IPS-15b (cell line): ENCODE measurements around the gene ISG20L2.
"Not testable (repeated sequence)": the region's sequence is repeated elsewhere in the genome, so short reads cannot be mapped to it uniquely, and the experiment has no call there.

ENCODE experiments used
- H3K27me3 ChIP-seq: one replicate; pipeline ENCODE4 v1.6.1; 2013; ENCODE audit warnings: low read length; ENCODE audit not compliant: control insufficient read depth, insufficient read depth
- H3K36me3 ChIP-seq: one replicate; pipeline ENCODE4 v1.6.1; 2013; ENCODE audit warnings: low read length; ENCODE audit not compliant: control insufficient read depth, insufficient read depth
- H3K4me1 ChIP-seq: one replicate; pipeline ENCODE4 v1.6.1; 2013; ENCODE audit warnings: mild to moderate bottlenecking, low read length; ENCODE audit not compliant: control insufficient read depth, insufficient read depth
- H3K4me3 ChIP-seq: one replicate; pipeline ENCODE4 v1.5.1; 2013; ENCODE audit warnings: low read depth, low read length
- H3K9ac ChIP-seq: one replicate; pipeline ENCODE4 v1.6.1; 2013; ENCODE audit warnings: low read depth, mild to moderate bottlenecking, low read length
- H3K9me3 ChIP-seq: one replicate; pipeline ENCODE4 v1.6.1; 2013; ENCODE audit warnings: mild to moderate bottlenecking, low read length; ENCODE audit not compliant: control insufficient read depth, insufficient read depth

ISG20L2 gene

DNA sequence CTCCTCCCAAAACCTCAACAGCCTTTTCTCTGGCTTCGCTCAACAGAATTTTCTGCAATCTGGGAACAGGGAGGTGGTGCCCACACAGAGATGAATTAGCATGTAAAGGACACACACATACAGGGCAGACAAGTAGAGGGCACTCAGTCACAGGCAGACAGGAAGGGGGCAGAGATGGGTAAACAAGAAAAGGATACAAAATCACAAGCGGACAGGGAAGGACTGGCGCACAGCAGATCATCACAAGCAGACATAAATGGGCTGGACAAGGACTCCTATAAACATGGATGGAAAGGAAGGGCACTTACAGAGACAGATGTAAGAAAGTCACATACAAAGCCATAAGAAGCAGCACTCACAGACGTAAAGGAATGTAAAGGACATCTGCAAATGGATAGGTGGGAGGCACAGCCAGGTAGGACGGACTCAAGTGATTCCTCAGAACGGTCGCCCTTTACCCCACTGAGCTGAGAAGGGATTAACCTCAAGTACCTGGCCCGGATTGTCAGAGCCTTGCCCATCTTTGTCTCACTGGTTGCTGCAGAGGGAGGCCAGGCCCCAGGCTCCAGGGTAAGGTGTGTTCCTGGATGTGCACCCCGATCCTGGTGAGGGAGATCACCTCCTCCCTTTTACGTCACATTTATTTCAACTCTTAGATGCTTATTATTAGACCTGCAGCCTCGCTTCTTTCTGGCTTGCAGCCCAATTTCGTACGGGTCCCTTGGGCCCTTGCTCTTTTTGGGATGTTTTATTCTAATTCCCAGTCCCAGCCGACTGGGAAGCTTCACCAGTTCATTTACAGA is 37.9 kb upstream of the ISG20L2 start:
- Histone ChIP-seq H3K9me3 (no peaks in the 10 kb centered on the region), H3K9ac (peak overlapping the region; percentile 95), H3K36me3 (no peaks in the 10 kb centered on the region), H3K4me1 (peaks cover 7% of the 10 kb centered on the region), H3K4me3 (peak overlapping the region; percentile 97), H3K27me3 (no peaks in the 10 kb centered on the region)

DNA sequence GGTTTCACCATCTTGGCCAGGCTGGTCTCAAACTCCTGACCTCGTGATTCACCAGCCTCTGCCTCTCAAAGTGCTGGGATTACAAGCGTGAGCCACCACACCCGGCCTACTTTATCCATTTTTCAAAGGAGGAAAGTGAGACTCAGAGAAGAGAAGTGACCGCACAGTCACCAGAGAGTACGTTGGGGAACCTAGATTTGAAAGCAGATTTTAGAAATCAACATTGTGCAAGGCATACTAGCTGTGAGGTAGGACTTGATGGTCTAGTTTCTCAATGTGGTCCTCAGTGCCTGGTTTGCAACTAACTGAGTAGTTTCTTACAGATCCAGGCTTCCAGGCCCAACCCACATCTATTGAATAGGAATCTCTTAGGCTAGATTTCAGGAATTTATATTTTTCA is 37.1 kb upstream of the ISG20L2 start:
- Histone ChIP-seq H3K4me3 (no peak overlapping the region), H3K27me3 (no peaks in the 10 kb centered on the region), H3K4me1 (peaks cover 7% of the 10 kb centered on the region), H3K9ac (no peak overlapping the region), H3K36me3 (no peaks in the 10 kb centered on the region), H3K9me3 (no peaks in the 10 kb centered on the region)

DNA sequence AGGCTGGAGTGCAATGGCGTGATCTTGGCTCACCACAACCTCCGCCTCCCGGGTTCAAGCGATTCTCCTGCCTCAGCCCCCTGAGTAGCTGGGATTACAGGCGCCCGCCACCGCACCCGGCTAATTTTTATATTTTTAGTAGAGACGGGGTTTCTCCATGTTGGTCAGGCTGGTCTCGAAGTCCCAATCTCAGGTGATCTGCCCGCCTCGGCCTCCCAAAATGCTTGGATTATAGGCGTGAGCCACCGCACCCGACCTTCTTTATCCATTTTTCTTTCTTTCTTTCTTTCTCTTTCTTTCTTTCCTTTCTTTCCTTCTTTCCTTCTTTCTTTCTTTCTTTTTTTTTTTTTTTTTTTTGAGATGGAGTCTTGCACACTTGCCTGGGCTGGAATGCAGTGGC is 36.6 kb upstream of the ISG20L2 start:
- not testable (repeated sequence) for H3K4me1 ChIP-seq, H3K36me3 ChIP-seq, H3K27me3 ChIP-seq, H3K4me3 ChIP-seq, H3K9ac ChIP-seq, H3K9me3 ChIP-seq

DNA sequence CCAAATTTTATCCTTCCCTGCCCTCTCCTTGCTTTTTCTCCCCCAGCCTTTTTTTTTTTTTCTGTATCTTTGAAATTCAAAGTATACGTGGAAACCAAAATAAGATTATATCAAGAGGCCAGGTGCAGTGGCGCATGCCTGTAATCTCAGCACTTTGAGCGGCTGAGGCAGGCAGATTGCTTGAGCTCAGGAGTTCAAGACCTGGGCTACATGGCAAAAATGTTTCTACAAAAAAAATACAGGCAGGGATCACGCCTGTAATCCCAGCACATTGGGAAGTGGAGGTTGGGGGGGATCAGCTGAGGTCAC is 32.2 kb upstream of the ISG20L2 start:
- H3K27me3 ChIP-seq, result no peaks in the 10 kb centered on the region
- H3K4me3 ChIP-seq, result no peak overlapping the region
- no peaks in the 10 kb centered on the region for H3K36me3 ChIP-seq
- no peak overlapping the region for H3K9ac ChIP-seq
- no peaks in the 10 kb centered on the region for H3K4me1 ChIP-seq
- no peaks in the 10 kb centered on the region for H3K9me3 ChIP-seq

GRCh38 chr1:156760092-156760795 is 31.7 kb upstream of the ISG20L2 start:
- H3K4me1 ChIP-seq, result no peaks in the 10 kb centered on the region
- no peak overlapping the region for H3K4me3 ChIP-seq
- H3K9ac ChIP-seq, result no peak overlapping the region
- no peaks in the 10 kb centered on the region for H3K9me3 ChIP-seq
- no peaks in the 10 kb centered on the region for H3K27me3 ChIP-seq
- H3K36me3 ChIP-seq, result no peaks in the 10 kb centered on the region

GRCh38 chr1:156757572-156758253 is 29.1 kb upstream of the ISG20L2 start:
- not testable (repeated sequence) for H3K4me3 ChIP-seq, H3K27me3 ChIP-seq, H3K9ac ChIP-seq, H3K36me3 ChIP-seq, H3K9me3 ChIP-seq, H3K4me1 ChIP-seq

- Histone ChIP-seq H3K4me3 (no peak overlapping the region), H3K9ac (no peak overlapping the region), H3K4me1 (peaks cover 6% of the 10 kb centered on the region), H3K27me3 (no peaks in the 10 kb centered on the region), H3K9me3 (no peaks in the 10 kb centered on the region), H3K36me3 (peaks cover 3% of the 10 kb centered on the region)
Observed at GRCh38 chr1:156756355-156756754, 27.8 kb upstream of the ISG20L2 start.

- H3K9me3 ChIP-seq, result no peaks in the 10 kb centered on the region
- no peak overlapping the region for H3K9ac ChIP-seq
Observed at GRCh38 chr1:156755527-156755950, 27.0 kb upstream of the ISG20L2 start.

DNA sequence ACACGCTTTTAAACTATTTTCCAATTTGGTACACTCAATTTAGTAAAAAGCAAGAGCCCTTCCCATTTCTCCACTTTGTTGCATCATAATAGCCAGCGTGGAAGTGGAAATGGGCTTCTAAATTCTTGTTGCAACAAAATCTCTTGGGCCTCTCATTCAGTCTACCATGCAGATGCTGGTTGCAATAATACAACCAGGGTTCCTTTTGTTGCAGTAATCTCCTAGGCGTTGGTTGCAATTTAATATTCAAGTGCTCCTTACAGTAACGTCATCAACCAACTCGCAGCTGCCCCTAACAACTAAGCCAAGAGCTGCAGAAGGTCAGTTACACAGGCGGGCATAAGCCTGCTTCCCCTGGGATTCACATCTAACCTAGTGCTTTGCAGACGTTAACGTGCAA is 25.7 kb upstream of the ISG20L2 start:
- Histone ChIP-seq H3K9ac (no peak overlapping the region), H3K9me3 (no peaks in the 10 kb centered on the region), H3K4me1 (peaks cover 14% of the 10 kb centered on the region), H3K36me3 (peaks cover 3% of the 10 kb centered on the region), H3K4me3 (no peak overlapping the region), H3K27me3 (peaks cover 4% of the 10 kb centered on the region)

More at GRCh38 chr1:156755527-156755950, 27.0 kb upstream of the ISG20L2 start:
- Histone ChIP-seq H3K4me1 (peaks cover 6% of the 10 kb centered on the region), H3K4me3 (no peak overlapping the region), H3K36me3 (peaks cover 3% of the 10 kb centered on the region), H3K27me3 (no peaks in the 10 kb centered on the region)

GRCh38 chr1:156752843-156753482 is 24.4 kb upstream of the ISG20L2 start:
- no peaks in the 10 kb centered on the region for H3K9me3 ChIP-seq
- peaks cover 4% of the 10 kb centered on the region for H3K27me3 ChIP-seq
- H3K9ac ChIP-seq, result no peak overlapping the region
- peaks cover 6% of the 10 kb centered on the region for H3K36me3 ChIP-seq
- H3K4me3 ChIP-seq, result peak overlapping the region; percentile 99
- H3K4me1 ChIP-seq, result peaks cover 26% of the 10 kb centered on the region

DNA sequence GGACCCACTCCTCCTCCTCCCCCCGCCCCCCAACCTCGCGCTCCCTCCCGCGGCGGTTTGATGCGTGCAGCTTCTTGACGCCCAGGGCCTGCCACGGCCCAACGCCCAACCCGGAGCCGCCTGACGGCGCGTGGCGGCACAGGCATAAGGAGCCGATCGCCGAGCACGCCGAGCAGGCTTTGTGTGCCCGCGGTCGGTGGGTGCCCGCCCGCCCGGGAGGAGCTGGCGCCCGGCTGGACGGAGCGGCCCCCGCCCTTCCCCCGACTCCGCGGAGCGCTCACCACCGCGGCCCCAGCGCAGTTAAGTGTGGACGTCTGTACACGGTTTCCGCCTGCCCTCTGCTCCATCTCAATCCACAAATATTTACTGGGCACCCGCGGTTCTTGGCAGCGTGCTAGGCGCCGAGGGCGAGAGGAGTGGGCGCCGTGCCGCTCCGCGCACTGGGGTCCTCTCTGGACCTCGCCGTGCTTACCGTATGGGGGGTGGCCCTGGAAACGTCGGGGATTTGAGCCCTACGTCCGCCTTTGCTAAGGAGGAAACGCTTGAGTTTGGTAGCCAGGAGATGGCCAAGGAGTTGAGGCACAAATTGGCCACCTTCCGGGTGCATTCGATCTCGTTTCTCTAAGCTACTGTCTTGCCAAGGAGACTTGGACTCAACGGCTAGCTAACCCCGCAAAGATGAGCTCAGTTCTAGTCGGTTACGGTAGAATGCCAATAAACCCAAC is 23.4 kb upstream of the ISG20L2 start:
- H3K27me3 ChIP-seq, result peaks cover 4% of the 10 kb centered on the region
- H3K36me3 ChIP-seq, result peaks cover 6% of the 10 kb centered on the region
- H3K4me3 ChIP-seq, result peak overlapping the region; percentile 99
- no peaks in the 10 kb centered on the region for H3K9me3 ChIP-seq
- H3K9ac ChIP-seq, result peak overlapping the region; percentile 97
- peaks cover 31% of the 10 kb centered on the region for H3K4me1 ChIP-seq
